GM12872 (cell line): ENCODE data around the gene TWSG1.

Experiments used
- TF ChIP-seq, protein P1 (sequence below): IDR thresholded peaks from 3 replicates; pipeline ENCODE4 v1.5.1; 2011; ENCODE audit warnings: low read depth, mild to moderate bottlenecking, low read length, moderate library complexity; ENCODE audit not compliant: insufficient read depth

The TWSG1 gene

DNA sequence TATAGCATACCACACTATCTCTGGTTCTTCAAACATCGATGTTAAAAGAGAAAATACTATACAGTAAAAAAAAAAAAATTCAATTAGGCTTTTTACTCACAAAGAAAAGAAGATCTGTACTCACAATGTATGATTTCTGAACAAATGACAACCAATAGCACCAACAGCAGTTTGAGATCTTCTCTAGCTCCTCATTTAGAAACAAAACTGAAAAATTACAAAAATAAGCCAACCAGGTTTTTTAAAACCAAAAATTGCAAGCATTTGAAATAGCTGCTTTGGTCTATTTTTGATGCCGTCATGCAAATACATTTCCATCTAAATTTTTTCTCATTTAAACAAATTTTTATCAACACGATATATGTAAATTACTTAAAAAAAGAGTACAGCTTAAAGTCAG lies 106.5 kb downstream of the TWSG1 start:
- TF ChIP-seq, protein P1, sequence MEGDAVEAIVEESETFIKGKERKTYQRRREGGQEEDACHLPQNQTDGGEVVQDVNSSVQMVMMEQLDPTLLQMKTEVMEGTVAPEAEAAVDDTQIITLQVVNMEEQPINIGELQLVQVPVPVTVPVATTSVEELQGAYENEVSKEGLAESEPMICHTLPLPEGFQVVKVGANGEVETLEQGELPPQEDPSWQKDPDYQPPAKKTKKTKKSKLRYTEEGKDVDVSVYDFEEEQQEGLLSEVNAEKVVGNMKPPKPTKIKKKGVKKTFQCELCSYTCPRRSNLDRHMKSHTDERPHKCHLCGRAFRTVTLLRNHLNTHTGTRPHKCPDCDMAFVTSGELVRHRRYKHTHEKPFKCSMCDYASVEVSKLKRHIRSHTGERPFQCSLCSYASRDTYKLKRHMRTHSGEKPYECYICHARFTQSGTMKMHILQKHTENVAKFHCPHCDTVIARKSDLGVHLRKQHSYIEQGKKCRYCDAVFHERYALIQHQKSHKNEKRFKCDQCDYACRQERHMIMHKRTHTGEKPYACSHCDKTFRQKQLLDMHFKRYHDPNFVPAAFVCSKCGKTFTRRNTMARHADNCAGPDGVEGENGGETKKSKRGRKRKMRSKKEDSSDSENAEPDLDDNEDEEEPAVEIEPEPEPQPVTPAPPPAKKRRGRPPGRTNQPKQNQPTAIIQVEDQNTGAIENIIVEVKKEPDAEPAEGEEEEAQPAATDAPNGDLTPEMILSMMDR: no peak

DNA sequence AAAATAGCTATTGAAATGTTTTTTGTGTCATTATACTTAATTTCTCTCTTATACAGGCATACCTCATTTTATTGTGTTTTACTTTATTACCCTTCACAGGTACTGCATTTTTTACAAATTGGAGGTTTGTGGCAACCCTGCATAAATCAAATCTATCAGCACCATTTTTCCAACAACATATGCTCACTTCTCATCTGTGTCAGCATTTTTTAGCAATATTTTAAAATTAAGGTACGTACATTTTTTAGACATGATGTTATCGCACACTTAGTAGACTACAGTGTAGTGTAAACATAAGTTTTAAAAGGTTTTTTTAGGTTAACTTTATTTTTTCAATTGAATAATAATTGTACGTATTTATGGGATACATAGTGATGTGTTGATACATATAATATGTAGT lies 110.0 kb downstream of the TWSG1 start:
- TF ChIP-seq, protein P1: no peak

DNA sequence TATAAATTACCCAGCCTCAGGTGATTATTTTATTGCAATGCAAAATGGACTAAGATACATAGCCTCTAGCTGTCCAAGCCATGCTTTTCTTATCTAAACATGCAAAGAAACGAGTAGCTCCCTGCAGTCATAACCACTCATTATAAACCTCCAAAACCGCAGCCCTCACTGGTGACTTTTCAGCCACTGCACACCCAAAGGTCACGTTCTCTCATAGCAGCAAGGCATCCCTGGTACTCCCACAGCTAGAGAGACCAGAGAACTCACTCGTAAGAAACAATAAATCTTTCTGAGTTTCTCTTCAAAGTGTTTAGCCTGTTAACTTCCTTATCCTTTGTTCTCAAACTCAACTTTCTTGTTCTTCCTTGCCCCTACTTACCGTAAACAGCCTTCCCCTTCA lies 112.3 kb downstream of the TWSG1 start:
- TF ChIP-seq, protein P1: no peak

DNA sequence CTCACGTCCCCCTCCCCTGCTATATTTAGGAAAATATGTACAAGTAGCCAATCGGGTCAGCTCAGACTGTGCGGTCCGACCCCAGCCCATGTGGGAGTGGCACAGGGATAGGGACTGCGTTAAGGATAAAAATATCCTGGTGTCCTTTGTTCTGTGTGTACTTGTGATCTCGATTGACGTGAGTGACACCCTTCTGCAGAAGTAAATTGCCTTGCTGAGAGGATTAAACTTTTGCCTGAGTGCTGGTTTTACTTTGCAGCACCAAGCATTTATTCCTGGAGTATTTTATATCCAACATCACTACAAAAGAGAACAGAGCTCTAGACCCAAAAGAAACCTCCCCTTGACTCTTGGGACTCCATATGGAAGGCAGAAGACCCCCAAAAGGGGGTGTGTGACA lies 112.8 kb downstream of the TWSG1 start:
- TF ChIP-seq, protein P1: no peak

DNA sequence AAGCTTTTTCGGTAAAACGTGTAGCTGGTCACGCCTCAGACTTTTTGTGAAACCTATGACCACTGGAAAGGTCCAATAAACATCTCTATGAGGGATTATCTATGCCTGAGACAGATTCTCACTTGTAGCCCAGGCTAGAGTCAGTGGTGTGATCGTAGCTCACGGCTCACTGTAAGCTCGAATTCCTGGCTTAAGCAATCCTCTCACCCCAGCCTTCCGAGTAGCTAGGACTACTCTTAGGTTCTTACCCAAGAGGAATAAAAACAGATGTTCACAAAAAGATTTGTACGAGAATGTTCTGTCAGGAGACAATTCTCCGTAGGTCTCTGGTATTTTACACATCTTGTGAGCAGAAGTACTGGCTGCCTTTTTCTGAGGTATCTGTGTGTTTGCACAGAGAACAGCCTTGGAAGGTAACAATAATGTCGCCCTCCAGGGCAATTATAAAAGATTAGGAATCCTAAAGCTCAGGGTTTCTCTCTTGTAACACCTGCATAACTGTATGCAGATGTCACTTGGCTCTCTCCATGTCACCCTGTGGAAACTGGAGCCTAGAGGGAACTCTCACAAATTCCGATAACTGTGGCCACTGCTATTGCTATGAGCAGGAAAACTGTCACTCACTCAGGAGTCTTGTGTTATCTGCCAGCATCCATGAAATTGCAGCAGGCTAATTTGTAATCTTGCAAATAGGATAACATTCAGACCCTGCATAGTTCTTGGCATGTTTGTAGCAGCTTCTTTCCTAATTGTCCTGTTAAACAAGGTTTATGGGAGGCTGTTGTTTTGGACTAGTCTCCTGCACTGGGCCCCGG lies 115.2 kb downstream of the TWSG1 start:
- TF ChIP-seq, protein P1: no peak
